Measurements from ENCODE around the gene CALCR.

CALCR gene

GRCh38 chr7:93544691-93545090 lies 29.8 kb downstream of the CALCR start:
- no peak for DNase-seq (ENCODE audit: extremely low read depth, low read depth)
- TF ChIP-seq CTCF (IDR thresholded peaks at IDR 0.05; ENCODE audit: low read depth, low read length, missing control alignments): no peak
- no peak overlapping the region for H3K4me3 ChIP-seq (replicated peaks; ENCODE audit: low read depth, low read length)

DNA sequence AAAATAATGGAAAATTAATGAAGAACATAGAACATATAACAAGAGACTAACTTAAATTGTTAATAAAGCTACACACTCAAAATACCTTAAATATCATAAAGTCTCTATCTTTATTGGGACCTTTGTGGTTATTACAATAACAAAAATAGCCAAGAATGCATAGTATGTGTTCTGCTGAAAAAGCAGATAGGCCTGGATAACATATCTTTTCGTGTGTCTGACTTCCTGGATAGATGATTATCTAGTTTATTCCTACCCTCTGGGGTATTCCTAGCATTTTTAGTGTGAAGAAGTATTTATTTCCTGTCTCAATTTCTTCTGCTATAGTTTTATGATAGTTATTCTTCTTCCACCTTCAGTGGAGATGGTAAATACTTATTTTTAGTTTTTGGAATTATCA lies 36.5 kb downstream of the CALCR start:
- DNase-seq (ENCODE audit: extremely low read depth, low read depth): no peak

GRCh38 chr7:93535616-93536015 lies 38.9 kb downstream of the CALCR start:
- DNase-seq (ENCODE audit: extremely low read depth, low read depth): no peak
- H3K4me3 ChIP-seq (replicated peaks; ENCODE audit: low read depth, low read length): no peak overlapping the region
- TF ChIP-seq CTCF (IDR thresholded peaks at IDR 0.05; ENCODE audit: low read depth, low read length, missing control alignments): no peak

More for the DNA sequence above, 36.5 kb downstream of the CALCR start:
- no peak overlapping the region for H3K4me3 ChIP-seq (replicated peaks; ENCODE audit: low read depth, low read length)
- TF ChIP-seq CTCF (IDR thresholded peaks at IDR 0.05; ENCODE audit: low read depth, low read length, missing control alignments): no peak

DNA sequence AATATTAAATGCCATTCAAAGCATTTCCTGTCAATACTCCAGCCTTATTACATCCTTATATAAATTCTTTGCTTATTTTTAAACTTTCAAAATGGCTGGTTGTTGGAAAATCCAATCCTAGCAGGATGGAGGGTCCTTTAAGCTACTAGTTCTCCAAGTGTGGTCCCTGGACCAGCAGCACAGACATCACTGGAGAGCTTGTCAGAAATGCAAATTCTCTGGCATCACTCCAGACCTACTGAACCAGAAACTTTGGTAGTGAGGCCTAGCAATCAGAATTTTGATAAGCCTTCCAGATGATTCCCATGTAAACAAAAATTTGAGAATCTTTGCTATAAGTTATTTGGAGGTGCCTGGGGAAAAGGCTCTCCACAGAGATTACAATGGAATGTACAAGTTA lies 43.8 kb downstream of the CALCR start:
- no peak for TF ChIP-seq CTCF (IDR thresholded peaks at IDR 0.05; ENCODE audit: low read depth, low read length, missing control alignments)
- H3K4me3 ChIP-seq (replicated peaks; ENCODE audit: low read depth, low read length): no peak overlapping the region
- no peak for DNase-seq (ENCODE audit: extremely low read depth, low read depth)

DNA sequence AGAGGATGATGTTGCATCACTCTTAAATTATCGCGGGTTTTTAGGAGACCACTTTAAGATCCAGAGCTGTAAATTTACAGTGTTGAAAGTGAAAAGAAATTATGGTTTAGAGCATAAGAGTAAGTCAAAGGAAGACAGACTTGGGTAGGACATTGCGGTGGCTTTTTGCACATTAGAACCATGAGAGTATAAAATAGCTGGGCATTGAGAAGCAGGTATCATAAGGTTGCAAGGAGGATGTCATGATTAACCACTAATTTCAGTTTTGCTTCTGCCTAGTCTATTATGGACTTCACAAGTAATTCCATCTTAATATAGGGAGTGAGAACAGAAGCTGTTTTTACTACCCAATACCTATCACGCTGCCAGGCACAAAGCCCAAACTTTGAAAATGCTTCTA lies 57.7 kb downstream of the CALCR start:
- TF ChIP-seq CTCF (IDR thresholded peaks at IDR 0.05; ENCODE audit: low read depth, low read length, missing control alignments): no peak
- no peak for DNase-seq (ENCODE audit: extremely low read depth, low read depth)
- no peak overlapping the region for H3K4me3 ChIP-seq (replicated peaks; ENCODE audit: low read depth, low read length)

DNA sequence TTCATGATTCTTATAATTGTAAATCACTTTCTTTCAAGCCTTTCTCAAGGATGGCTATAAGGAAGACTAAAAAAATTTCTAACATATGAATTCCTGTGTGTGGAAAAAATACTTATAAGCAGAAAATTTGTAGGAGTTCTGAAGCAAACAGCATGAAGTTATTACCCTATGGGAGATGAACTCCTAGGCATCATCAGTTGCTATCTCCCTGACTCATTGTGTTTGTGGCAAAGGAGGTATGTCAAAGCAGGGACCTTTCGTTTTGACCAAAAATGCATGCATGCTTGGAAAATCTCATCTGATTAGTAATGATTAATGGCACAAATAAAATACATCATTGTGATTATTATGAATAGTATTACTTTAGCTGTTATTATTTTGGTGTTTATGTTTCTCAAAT lies 59.4 kb downstream of the CALCR start:
- TF ChIP-seq CTCF (IDR thresholded peaks at IDR 0.05; ENCODE audit: low read depth, low read length, missing control alignments): no peak
- no peak overlapping the region for H3K4me3 ChIP-seq (replicated peaks; ENCODE audit: low read depth, low read length)
- DNase-seq (ENCODE audit: extremely low read depth, low read depth): no peak

DNA sequence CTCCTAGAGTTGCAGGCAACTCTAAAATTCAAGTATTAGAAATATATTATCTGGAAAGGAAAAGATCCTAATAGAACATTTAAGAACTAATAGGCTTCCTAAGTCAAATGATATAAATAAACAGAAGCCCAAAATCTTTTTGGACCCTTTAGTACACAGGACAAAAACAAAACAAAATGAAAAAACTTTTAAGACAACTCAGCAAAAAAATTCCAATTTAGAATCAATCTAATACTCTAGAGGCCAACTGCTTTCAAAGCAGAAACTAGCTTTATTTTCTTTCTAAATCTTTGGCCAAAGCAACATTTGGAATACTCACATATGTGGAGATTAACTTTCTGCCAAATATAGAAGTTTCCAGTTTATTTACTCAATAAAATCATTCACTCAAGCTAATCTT lies 65.2 kb downstream of the CALCR start:
- no peak for TF ChIP-seq CTCF (IDR thresholded peaks at IDR 0.05; ENCODE audit: low read depth, low read length, missing control alignments)
- no peak overlapping the region for H3K4me3 ChIP-seq (replicated peaks; ENCODE audit: low read depth, low read length)
- DNase-seq (ENCODE audit: extremely low read depth, low read depth): no peak

All from HFF-Myc (cell line).